ELR (cell line): ENCODE results near the gene CLEC4C.
"Not testable (repeated sequence)": the region's sequence is repeated elsewhere in the genome, so short reads cannot be mapped to it uniquely, and the experiment has no call there.

Experiments
- DNase-seq: peaks from one replicate; pipeline ENCODE4 v3.0.0-alpha.2; 2015; ENCODE audit warnings: low read depth

The CLEC4C gene, protein sequence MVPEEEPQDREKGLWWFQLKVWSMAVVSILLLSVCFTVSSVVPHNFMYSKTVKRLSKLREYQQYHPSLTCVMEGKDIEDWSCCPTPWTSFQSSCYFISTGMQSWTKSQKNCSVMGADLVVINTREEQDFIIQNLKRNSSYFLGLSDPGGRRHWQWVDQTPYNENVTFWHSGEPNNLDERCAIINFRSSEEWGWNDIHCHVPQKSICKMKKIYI

DNA sequence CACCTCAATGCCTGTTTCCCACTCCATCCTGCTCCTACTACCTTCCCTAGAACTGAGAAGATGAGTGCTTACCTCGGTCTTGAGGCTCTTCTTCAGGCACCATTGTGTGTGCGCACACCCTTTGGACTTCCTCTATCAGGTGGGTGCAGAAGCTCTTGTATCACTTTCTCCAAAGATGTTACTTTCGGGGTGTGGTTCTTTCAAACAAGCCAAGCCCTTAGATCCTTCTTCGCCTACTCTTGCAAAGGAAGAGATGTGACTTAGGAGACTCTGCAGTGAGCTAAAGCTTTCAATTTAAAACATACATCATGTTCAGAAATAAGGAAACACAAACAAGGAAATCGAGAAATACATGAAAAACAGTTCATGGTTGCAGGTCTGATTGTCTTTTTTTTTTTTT is at the start of gene CLEC4C:
CLEC4C (minus strand) TSS at position 130 of the 400 bp plus-strand sequence; CDS start at position 103, 27 bp downstream.
- DNase-seq, result no peak

DNA sequence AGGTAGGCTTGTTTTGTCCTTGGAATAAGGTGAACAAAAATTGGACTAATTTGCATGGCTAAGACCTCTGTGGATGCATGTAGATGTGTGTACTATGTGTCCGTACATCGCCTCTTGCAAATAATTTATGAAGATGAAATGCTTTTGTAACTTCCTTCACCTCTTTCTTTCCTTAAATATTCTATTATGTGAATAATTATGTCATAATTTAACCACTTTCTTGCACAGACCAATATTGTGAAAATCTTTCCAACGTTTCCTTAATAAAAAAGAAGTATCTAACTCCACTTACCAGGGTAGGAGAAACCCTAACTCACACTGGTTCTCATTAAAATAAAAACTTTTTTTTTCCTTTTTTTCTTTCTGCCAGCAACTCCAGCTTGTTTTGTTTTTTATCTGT is 46.0 kb upstream of the CLEC4C start:
- DNase-seq, result no peak

DNA sequence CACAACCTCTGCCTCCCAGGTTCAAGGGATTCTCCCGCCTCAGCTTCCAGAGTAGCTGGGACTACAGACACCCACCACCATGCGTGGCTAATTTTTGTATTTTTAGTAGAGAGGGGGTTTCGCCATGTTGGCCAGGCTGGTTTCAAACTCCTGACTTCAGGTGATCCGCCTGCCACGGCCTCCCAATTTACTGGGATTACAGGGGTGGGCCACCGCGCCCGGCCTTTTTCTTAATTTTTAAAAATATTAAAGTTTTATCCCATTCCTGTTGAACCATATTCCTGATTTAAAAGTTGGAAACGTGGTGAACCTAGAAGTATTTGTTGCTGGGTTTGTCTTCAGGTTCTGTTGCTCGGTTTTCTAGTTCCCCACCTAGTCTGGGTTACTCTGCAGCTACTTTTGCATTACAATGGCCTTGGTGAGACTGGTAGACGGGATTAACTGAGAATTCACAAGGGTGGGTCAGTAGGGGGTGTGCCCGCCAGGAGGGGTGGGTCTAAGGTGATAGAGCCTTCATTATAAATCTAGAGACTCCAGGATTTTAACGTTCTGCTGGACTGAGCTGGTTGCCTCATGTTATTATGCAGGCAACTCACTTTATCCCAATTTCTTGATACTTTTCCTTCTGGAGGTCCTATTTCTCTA is 41.8 kb upstream of the CLEC4C start, which contains the start of gene NANOG:
NANOG (plus strand) TSS at position 519 of the 645 bp plus-strand sequence. CDS start 213 bp downstream, outside the sequence.
- DNase-seq, result not testable (repeated sequence)

DNA sequence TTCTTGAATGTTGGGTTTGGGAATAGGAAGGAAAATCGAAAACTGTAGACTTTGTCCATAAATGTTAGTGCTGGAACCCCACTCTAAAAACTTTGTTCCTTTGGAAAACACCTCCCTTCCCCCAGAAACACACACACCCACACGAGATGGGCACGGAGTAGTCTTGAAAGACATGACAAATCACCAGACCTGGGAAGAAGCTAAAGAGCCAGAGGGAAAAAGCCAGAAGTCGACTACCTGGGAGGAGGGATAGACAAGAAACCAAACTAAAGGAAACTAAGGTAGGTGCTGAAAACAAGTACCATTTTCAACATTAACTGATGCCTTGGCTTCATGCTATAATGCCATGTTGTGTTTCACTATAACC is 41.1 kb upstream of the CLEC4C start:
- no peak for DNase-seq

DNA sequence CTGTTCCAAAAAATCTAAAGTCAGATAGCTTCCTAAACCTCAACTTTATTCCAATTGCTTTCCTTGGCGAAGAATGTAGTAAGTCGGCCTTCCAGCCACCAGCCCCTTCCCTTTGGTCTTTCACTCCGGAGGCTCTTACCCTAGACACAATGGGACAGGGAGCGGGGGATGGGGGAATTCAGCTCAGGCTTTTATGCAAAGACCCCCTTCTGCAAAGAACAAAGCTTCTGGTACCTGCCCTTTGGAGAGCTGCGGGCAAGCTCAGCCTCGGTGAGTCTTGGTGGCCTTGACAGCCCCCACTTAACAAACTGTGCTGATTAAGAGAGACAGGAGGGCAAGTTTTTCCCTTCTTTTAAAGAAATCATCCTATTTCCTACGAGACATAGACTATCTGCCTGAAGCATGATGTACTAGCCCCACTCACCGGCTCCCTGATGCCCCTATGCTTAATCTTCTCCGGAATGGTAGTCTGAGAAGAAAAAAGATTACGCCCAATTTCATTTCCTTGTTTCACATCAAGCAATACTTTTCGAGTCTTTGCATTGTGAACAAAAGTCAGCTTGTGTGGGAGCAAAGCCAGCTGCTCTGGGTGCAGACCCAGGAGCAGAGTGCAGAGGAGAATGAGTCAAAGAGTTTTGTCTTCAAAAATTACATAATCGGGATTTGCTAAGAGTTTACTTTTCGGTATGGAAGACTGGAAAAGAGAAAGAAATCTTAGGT is 40.6 kb upstream of the CLEC4C start:
- DNase-seq, result no peak

DNA sequence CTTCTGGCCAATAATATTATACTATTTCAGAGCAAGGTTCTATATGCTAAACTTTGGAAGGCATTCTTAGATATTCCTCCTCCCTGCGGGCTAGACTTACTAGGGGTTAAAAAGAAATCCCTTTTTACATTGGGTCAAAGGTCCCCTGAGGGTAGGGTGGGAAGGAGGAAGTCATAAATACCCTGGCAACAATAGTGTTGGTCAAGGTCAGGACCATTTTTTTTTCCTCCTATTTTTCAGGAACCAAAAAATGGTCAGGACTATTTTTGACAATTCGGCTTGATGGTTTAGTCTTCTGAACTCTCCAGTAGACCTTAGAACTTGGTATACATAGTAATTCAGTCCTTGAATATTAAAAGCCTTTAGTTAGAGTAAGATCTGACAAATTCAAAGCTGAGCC is 37.5 kb upstream of the CLEC4C start:
- no peak for DNase-seq

DNA sequence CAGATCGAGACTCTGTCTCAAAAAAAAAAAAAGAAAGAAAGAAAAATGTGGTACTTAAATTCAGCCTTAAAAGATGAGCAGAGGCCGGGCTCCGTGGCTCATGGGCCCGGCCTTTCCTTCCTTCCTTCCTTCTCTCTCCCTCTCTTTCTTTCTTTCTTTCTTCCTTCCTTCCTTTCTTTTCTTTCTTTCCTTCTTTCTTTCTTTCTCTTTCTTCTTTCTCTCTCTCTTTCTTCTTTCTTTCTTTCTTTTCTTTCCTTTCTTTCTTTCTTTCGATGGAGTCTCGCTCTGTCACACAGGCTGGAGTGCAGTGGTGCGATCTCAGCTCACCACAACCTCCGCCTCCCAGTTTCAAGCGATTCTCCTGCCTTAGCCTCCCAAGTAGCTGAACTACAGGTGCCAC is 36.3 kb upstream of the CLEC4C start:
- not testable (repeated sequence) for DNase-seq

DNA sequence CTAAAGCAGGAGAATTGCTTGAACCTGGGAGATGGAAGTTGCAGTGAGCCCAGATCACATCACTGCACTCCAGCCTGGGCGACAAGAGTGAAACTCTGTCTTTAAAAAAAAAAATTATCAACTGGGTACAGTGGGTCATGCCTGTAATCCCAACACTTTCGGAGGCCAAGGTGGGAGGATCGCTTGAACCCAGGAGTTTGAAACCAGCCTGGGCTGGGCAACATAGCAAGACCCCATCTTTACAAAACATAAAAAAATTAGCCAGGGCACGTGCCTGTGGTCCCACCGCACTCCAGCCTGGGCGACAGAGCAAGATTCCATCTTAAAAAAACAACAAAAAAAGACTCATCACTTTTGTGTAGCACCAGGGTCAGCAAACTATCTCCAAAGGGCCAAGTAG is 34.9 kb upstream of the CLEC4C start:
- no peak for DNase-seq

DNA sequence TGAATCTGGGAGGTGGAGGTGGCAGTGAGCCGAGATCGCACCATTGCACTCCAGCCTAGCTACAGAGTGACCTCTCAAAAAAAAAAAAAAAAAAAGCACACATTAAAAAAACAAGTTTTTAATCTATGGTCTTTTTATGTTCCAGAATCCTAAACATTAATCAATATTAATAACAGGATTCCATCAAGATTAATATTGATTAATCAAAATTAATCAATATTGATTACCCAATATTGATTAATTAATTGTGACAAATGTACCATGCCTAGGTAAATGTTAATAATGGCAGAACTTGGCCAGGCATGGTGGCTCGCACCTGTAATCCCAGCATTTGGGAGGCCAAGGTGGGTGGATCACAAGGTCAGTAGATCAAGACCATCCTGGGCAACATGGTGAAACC is 34.1 kb upstream of the CLEC4C start:
- DNase-seq, result no peak

DNA sequence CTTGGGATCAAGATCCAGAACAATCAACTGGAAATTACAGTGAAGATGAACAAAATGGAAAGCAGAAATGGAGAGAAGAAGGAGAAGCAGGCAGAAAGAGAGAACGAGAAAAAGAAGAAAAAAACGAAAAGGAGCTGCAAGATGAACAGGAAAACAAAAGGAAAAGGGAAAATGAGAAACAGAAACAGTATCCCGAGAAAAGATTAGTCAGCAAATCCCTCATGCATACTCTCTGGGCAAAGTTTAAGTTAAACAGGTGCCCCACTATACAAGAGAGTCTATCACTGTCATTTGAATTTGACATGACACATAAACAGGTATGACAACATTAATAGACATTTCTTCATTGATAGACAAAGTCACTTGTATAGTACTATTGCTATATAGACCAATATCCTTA is 22.8 kb upstream of the CLEC4C start:
- DNase-seq, result no peak

DNA sequence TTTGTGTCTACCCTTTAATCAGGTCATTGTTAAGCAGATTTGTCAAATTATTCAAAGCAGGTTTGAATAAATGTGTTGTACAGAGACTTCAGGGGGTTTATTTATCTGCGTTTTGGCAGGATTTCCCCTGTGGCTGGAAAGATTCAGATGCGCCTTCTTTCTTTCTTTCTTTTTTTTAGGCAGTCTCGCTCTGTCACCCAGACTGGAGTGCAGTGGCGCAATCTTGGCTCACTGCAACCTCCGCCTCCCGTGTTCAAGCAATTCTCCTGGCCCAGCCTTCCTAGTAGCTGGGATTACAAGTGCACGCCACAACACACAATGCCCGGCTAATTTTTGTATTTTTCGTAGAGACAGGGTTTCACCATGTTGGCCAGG is 11.6 kb upstream of the CLEC4C start:
- no peak for DNase-seq

DNA sequence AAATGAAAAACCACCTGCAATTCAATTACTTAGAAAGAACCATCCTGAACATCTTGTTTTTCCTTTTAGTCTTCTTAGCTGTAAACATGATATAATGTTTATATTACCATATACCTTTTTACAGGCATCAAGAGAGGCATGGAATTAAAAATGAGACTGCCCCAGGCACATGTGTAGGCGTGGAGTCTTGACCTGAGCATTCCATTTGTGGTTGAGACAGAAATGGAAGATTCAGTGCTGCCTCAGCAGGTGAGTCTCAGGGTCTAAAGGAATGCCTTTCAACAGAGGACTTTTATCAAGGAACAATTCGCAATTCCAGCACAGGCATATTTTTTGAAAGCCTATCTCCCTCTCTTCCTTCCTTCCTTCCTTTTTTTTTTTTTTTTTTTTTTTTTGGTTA is 9.8 kb upstream of the CLEC4C start:
- no peak for DNase-seq

DNA sequence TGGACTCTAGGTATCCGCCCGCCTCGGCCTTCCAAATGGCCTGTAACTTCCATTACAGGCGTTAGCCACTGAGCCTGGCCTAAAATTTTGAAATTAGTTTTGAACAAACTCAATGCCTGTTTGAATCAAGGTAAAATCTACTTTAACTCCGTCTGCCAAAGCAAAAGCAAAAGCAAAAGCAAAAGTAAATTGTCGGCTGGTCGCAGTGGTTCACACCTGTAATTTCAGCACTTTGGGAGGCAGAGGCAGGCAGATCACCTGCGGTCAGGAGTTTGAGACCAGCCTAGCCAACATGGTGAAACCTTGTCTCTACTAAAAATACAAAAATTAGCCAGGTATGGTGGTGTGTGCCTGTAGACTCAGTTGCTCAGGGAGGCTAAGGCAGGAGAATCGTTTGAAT is 8.5 kb upstream of the CLEC4C start:
- DNase-seq, result not testable (repeated sequence)

DNA sequence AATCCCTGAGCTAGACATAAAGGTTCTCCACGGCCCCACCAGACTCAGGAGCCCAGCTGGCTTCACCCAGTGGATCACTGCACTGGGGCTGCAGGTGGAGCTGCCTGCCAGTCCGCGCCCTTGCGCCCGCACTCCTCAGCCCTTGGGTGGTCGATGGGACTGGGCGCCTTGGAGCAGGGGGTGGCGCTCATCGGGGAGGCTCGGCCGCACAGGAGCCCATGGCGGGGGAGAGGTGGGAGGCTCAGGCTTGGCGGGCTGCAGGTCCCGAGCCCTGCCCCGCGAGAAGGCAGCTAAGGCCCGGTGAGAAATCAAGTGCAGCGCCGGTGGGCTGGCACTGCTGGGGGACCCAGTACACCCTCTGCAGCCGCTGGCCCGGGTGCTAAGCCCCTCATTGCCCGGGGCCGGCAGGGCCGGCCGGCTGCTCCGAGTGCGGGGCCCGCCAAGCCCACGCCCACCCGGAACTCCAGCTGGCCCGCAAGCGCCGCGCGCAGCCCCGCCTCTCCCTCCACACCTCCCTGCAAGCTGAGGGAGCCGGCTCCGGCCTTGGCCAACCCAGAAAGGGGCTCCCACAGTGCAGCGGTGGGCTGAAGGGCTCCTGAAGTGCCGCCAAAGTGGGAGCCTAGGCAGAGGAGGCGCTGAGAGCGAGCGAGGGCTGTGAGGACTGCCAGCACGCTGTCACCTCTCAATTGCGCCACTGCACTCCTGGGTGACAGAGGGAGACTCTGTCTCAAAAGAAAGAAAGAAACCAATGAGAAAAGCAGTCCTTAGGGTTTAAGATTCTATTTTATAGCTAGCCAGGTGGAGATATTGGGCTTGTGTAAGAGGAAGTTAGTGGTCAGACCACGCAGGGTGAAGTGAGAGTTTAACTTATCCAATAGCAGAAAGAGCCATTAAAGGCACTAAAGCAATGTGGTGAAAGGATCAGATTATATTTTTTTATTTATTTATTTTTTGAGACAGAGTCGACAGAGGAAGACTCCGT is 5.1 kb upstream of the CLEC4C start:
- not testable (repeated sequence) for DNase-seq

DNA sequence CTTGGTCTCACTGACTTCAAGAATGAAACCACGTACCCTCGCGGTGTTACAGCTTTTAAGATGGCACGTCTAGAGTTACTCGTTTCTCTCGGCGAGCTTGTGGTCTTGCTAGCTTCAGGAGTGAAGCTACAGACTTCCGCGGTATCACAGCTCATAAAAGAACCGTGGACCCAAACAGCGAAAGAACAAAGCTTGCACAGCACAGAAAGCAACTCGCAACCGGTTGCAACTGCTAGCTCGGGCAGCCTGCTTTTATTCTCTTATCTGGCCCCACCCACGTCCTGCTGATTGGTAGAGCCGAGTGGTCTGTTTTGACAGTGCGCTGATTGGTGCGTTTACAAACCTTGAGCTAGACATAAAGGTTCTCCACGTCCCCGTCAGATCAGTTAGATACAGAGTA is 4.2 kb upstream of the CLEC4C start:
- no peak for DNase-seq

DNA sequence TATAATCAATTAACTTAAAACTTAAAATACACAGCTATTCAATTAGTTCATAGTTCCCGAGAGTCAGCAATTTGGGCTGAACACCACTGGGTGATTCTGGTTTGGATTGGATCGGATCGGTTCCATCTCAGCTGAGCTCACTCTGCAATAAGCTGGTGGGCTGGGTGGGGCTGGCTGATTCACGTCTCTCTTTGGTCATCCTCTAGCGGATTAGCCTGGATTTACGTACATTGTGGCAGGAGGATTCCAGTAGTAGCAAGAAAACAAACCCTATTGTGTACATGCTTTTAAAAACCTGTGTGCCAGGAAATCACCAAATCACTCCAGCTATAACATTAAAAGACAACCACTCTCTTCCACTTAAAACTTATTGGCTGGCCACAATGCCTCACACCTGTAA is 3.2 kb upstream of the CLEC4C start:
- no peak for DNase-seq

DNA sequence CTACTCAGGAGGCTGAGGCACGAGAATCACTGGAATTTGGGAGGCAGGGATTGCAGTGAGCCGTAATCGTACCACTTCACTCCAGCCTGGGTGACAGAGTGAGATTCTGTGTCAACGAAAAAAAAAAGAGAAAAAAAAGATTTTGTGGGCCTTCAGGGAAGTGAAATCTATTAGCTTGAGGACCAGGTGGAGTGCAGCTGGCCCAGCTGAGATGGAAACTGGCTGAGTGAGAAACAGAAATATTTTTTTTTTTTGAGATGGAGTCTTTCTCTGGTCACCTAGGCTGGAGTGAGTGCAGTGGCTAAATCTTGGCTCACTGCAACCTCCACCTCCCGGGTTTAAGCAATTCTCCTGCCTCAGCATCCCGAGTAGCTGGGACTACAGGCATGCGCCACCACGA is 2.3 kb upstream of the CLEC4C start:
- DNase-seq, result no peak

DNA sequence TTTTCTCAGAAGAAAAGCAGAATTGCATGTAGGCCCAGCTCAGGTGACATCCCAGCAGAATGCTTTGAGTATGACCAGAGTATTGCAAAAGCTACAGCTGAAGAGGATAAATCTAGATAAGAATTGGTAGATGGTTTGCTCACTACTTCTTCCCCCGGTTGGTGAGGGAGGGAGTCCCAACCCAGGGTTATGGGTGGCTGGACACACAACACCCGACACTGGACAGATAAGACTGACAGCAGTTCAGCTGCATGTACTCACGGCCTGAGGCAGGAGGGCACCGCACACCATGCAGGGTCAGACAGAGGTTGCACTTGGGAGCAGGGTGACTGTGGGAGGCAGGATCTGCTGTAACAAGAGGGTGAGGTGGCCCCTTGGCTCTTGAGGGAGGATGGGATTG is 1.7 kb upstream of the CLEC4C start:
- no peak for DNase-seq

DNA sequence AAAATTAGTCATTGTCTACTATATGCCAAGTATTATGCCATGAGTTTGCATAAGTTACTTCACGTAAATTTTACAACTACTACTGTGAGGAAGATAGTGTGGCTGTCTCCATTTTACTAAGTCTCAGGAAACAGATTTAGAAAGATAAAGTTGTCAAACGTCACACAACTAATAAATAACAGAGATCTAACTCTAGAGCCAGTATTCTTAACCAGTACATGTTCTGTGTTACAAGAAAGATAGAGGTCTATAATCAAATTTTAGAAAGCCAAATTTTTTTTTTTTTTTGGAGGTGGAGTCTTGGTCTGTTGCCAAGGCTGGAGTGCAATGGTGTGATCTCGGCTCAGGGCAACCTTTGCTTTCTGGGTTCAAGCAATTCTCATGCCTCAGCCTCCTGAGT is 14.2 kb downstream of the CLEC4C start:
- DNase-seq, result no peak

DNA sequence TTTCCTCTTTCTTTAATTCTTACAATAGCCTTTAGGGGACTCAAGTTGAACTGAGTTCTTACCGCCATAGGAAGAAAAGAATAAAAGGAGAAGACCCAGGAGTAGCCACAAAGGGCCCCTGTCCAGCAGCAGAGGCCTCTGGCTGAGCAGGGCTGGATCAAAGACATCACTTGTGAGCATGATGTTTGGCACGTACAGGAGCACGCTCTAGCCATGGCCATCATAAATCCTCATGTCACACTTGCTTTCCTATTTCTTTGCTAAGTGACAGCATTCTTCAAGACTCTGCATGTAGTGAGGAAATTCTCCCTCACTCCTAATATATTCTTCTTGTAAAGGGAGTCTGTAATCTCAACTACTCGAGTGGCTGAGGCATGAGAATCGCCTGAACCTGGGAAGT is 15.7 kb downstream of the CLEC4C start:
- no peak for DNase-seq

DNA sequence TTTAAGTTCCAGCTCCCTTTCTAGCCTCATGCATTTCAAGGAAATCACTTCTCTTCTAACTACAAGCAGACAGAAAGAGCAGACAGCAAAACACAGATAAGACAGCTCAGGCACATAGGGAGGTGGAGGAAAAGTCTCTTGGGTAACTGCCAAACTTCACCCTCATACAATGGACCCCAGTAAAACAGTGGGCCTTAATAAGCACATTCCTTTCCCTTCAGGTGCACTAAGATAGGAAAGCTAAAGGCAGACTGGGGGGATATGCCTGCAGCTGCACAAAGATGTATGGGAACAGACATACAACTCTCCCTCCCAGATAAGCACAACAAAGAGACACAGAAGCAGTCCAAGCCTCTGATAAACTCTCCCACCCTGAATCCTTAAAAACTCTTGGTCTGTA is 16.2 kb downstream of the CLEC4C start:
- DNase-seq, result not testable (repeated sequence)

DNA sequence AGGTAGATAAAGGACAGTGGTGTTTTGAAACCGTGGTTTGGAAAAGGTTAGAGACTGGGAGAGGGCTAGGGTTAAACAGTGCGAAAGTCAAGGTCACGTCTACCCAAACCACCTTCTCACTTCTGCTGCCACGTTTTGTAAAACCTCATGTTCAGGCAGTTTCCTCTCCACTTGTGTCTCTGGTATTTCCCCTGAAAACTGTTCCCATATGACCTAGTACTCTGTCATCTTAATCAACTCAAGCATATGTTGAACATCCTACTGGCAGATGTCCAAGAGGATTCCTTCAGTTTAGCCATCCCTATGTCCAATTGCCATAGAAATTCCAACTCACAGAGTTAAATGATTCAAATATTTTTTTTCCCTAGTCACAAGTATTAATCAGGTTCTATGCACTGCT is 17.4 kb downstream of the CLEC4C start:
- peak; percentile 26 for DNase-seq
